Endodermal cell (in vitro differentiated cells): ENCODE measurements around the gene FXYD3. TPM values are rescaled to one million over a fixed set of nuclear protein-coding genes. Genes with fewer than 3 reads are reported as not detected.

Experiments used
- DNase-seq: peaks from one replicate; pipeline ENCODE4 v3.0.0-alpha.2; 2017
- H3K27ac ChIP-seq: 2 replicates; pipeline ENCODE4 v1.5.1; 2013; ENCODE audit warnings: mild to moderate bottlenecking, low read depth, low read length, moderate library complexity
- H3K27me3 ChIP-seq: 2 replicates; pipeline ENCODE4 v1.6.1; 2013; ENCODE audit warnings: mild to moderate bottlenecking, low read length, moderate library complexity; ENCODE audit not compliant: insufficient read depth, control insufficient read depth, poor library complexity, severe bottlenecking
- H3K36me3 ChIP-seq: 2 replicates; pipeline ENCODE4 v1.7.0; 2013; ENCODE audit warnings: mild to moderate bottlenecking, low read length, moderate library complexity; ENCODE audit not compliant: control insufficient read depth, insufficient read depth
- H3K4me1 ChIP-seq: one replicate; pipeline ENCODE4 v1.7.0; 2013; ENCODE audit warnings: low read length; ENCODE audit not compliant: control insufficient read depth, insufficient read depth
- H3K4me3 ChIP-seq: 2 replicates; pipeline ENCODE4 v1.5.1; 2013; ENCODE audit warnings: mild to moderate bottlenecking, low read length, moderate library complexity
- H3K9ac ChIP-seq: 2 replicates; pipeline ENCODE4 v1.6.1; 2013; ENCODE audit warnings: mild to moderate bottlenecking, low read length, moderate library complexity; ENCODE audit not compliant: poor library complexity, severe bottlenecking; ENCODE audit errors: extremely low read depth
- H3K9me3 ChIP-seq: 2 replicates; pipeline ENCODE4 v1.6.1; 2013; ENCODE audit warnings: mild to moderate bottlenecking, low read length, moderate library complexity; ENCODE audit not compliant: control insufficient read depth
- H3K27ac Mint-ChIP-seq: 2 replicates; pipeline ENCODE4 v1.8.0; 2020; ENCODE audit warnings: mixed read lengths
- H3K27me3 Mint-ChIP-seq: 2 replicates; pipeline ENCODE4 v1.8.0; 2021; ENCODE audit warnings: mild to moderate bottlenecking, mixed read lengths; ENCODE audit not compliant: insufficient read depth
- H3K36me3 Mint-ChIP-seq: 2 replicates; pipeline ENCODE4 v1.8.0; 2020; ENCODE audit warnings: low read depth, mixed read lengths
- H3K4me1 Mint-ChIP-seq: 2 replicates; pipeline ENCODE4 v1.8.0; 2020; ENCODE audit warnings: mixed read lengths
- H3K4me3 Mint-ChIP-seq: 2 replicates; pipeline ENCODE4 v1.8.0; 2020; ENCODE audit warnings: mild to moderate bottlenecking, moderate library complexity, mixed read lengths
- H3K9me3 Mint-ChIP-seq: 2 replicates; pipeline ENCODE4 v1.8.0; 2020; ENCODE audit warnings: mild to moderate bottlenecking, mixed read lengths
- CTCF ChIP-seq: fragments of 200-600 bp; sonication (generic); conservative IDR thresholded peaks from 2 replicates; pipeline ENCODE4 v1.5.0; 2021; ENCODE audit warnings: antibody characterized with exemption, mild to moderate bottlenecking
- WGBS, 2 experiments: methylation state at CpG; one replicate each; pipeline versions ENCODE4 v1.1.5 to v1.1.7; 2013; ENCODE audit warnings: missing lambda C conversion rate in 2 of 2, mixed read lengths in 1 of 2; ENCODE audit not compliant: insufficient coverage in 1 of 2, insufficient read length in 1 of 2; 5-methylcytosine and 5-hydroxymethylcytosine counted together
- long read RNA-seq, 4 experiments: library from polyadenylated mRNA in 2 of 4; library from RNA in 1 of 4; library from capped mRNA in 1 of 4; stranded (forward) in 3 of 4; unstranded in 1 of 4; transcript quantifications; one replicate each; pipeline ENCODE4 v2.0.0, GENCODE V29; 2020 to 2021; ENCODE audit warnings: inconsistent platforms in 1 of 4
- polyA plus RNA-seq, 2 experiments: library from polyadenylated mRNA; stranded (reverse); fragments of 50-300 nt; gene quantifications; one replicate each; pipeline ENCODE4 v1.2.3, GENCODE V29; 2013
- total RNA-seq, 2 donors: library from RNA; stranded (reverse); fragmentation: NEBNext Ultra II Directional in 1 of 2; extraction: Animal tissue kit (Norgen Biotek cat#: 25700) in 1 of 2; gene quantifications; 2 replicates in 1 of 2; 3 replicates in 1 of 2; pipeline ENCODE4 v1.2.1, GENCODE V29; 2021

The FXYD3 gene
- total RNA-seq, result not detected
- not detected for polyA plus RNA-seq (2013, experiment 1 of 2)
- polyA plus RNA-seq (2013, experiment 2 of 2), result 0.99 TPM
- long read RNA-seq, experiment 1, result 0 reads
- long read RNA-seq, experiment 2, result 0 reads
- long read RNA-seq, experiment 3, partial matches to known transcripts, result 0 of 1 reads
- long read RNA-seq, experiment 3, other reads (novel, unspliced or antisense), result 1 of 1 reads
- long read RNA-seq, experiment 4, result 0 reads

- H3K9ac ChIP-seq, result no peak within 1 kb of the TSS
Measured at GRCh38 chr19:35115177-35115951, at the start of gene FXYD3. Gene FXYD3, plus strand, starts transcription at chr19:35115823. Its CDS starts 3,554 bp downstream, at chr19:35119377.

GRCh38 chr19:35066121-35066520 lies 49.5 kb upstream of the FXYD3 start:
- Histone ChIP-seq H3K36me3 (no peaks in the 10 kb centered on the region), H3K9ac (no peak overlapping the region), H3K9me3 (peaks cover 7% of the 10 kb centered on the region), H3K27me3 (no peaks in the 10 kb centered on the region), H3K27ac (no peak overlapping the region), H3K4me1 (no peaks in the 10 kb centered on the region), H3K4me3 (no peak overlapping the region)
- Mint-ChIP-seq H3K27ac (no peak overlapping the region), H3K4me3 (no peak overlapping the region), H3K4me1 (peaks cover 7% of the 10 kb centered on the region), H3K9me3 (peaks cover 5% of the 10 kb centered on the region), H3K27me3 (peaks cover 2% of the 10 kb centered on the region), H3K36me3 (no peaks in the 10 kb centered on the region)
- TF ChIP-seq CTCF, result no peak
- no peak for DNase-seq
- 95 to 97% methylated on average over 11 to 15 of the region's 15 CpGs for WGBS, 2 experiments

More at GRCh38 chr19:35115177-35115951, at the start of gene FXYD3:
- H3K27me3 Mint-ChIP-seq, result peaks cover 9% of the 10 kb centered on the region
- Histone ChIP-seq H3K9me3 (no peaks in the 10 kb centered on the region), H3K36me3 (no peaks in the 10 kb centered on the region), H3K4me3 (peak within 1 kb of the TSS; percentile 11), H3K27me3 (no peaks in the 10 kb centered on the region), H3K4me1 (no peaks in the 10 kb centered on the region), H3K27ac (peak within 1 kb of the TSS; percentile 70)
- no peaks in the 10 kb centered on the region for H3K36me3 Mint-ChIP-seq
- no peak for DNase-seq
- peak within 1 kb of the TSS; percentile 55 for H3K4me3 Mint-ChIP-seq
- TF ChIP-seq CTCF, result no peak
- no peak within 1 kb of the TSS for H3K27ac Mint-ChIP-seq
- no peaks in the 10 kb centered on the region for H3K9me3 Mint-ChIP-seq
- 84 to 100% methylated on average over 2 to 14 of the region's 14 CpGs for WGBS, 2 experiments
- H3K4me1 Mint-ChIP-seq, result peaks cover 5% of the 10 kb centered on the region

GRCh38 chr19:35066691-35067563 lies 48.7 kb upstream of the FXYD3 start:
- Histone ChIP-seq H3K27ac (no peak overlapping the region), H3K36me3 (no peaks in the 10 kb centered on the region), H3K4me3 (no peak overlapping the region), H3K9me3 (peaks cover 7% of the 10 kb centered on the region), H3K4me1 (no peaks in the 10 kb centered on the region), H3K9ac (no peak overlapping the region), H3K27me3 (no peaks in the 10 kb centered on the region)
- Mint-ChIP-seq H3K36me3 (no peaks in the 10 kb centered on the region), H3K27me3 (peaks cover 2% of the 10 kb centered on the region), H3K9me3 (peaks cover 5% of the 10 kb centered on the region), H3K27ac (no peak overlapping the region), H3K4me3 (no peak overlapping the region), H3K4me1 (peaks cover 7% of the 10 kb centered on the region)
- TF ChIP-seq CTCF, result peak; percentile 97
- WGBS, 2 experiments, result 51 to 62% methylated on average over 9 to 13 of the region's 14 CpGs
- DNase-seq, result peak; percentile 98
